ENCODE measurements around the gene DNASE2B. TPM values are rescaled to one million over a fixed set of nuclear protein-coding genes. Genes with fewer than 3 reads are reported as not detected.
"Not testable (repeated sequence)": the region's sequence is repeated elsewhere in the genome, so short reads cannot be mapped to it uniquely, and the experiment has no call there.

Gene DNASE2B
- total RNA-seq, 1 experiment from 2014 or later: not detected

DNA sequence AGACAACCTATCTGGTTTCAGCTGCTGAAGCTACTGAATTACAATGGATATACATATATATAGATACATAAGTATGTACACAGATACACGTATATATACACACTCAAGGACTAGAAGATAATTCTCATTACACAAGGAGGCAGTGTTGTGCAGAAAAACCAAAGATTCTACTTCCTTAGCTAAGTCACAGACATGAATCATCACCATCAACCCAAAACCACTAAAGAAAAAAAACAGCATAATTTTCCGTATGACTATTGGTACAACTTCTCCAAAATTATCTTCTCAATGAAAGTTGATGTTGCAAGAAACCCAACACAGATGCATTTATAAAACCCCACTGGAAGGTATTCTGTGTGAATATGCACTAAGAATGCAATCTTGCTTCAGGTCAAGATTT lies 44.0 kb downstream of the DNASE2B start:
- Mint-ChIP-seq H3K4me1 (ENCODE audit: insufficient read depth, unreplicated experiment) (no peaks in the 10 kb centered on the region), H3K9me3 (ENCODE audit: unreplicated experiment) (peaks cover 14% of the 10 kb centered on the region), H3K36me3 (ENCODE audit: insufficient read depth, unreplicated experiment) (no peaks in the 10 kb centered on the region), H3K4me3 (ENCODE audit: unreplicated experiment) (no peak overlapping the region), H3K27me3 (ENCODE audit: insufficient read depth, unreplicated experiment) (no peaks in the 10 kb centered on the region), H3K27ac (ENCODE audit: low read depth, unreplicated experiment) (no peak overlapping the region)
- ChIA-PET CTCF (interaction anchor here (0.6 to 12.2 kb wide), 37 partner anchors 8 to 702 kb away, joined by 3 to 121 read pairs (median 4); partner anchors contain the start of genes PRKACB and RPF1), POLR2A (interaction anchor here (0.7 to 1.3 kb wide), 4 partner anchors 22 to 162 kb away, joined by 3 to 6 read pairs (median 3); no protein-coding TSS in a partner anchor)
- TF ChIP-seq, protein P1, sequence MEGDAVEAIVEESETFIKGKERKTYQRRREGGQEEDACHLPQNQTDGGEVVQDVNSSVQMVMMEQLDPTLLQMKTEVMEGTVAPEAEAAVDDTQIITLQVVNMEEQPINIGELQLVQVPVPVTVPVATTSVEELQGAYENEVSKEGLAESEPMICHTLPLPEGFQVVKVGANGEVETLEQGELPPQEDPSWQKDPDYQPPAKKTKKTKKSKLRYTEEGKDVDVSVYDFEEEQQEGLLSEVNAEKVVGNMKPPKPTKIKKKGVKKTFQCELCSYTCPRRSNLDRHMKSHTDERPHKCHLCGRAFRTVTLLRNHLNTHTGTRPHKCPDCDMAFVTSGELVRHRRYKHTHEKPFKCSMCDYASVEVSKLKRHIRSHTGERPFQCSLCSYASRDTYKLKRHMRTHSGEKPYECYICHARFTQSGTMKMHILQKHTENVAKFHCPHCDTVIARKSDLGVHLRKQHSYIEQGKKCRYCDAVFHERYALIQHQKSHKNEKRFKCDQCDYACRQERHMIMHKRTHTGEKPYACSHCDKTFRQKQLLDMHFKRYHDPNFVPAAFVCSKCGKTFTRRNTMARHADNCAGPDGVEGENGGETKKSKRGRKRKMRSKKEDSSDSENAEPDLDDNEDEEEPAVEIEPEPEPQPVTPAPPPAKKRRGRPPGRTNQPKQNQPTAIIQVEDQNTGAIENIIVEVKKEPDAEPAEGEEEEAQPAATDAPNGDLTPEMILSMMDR (IDR thresholded peaks at IDR 0.05; ENCODE audit: unreplicated experiment): peak; percentile 39
- no TSS peak for BruUV-seq (replicated peaks)
- DNase-seq (ENCODE audit: unreplicated experiment): peak; percentile 87
- intact Hi-C loops (cut with micrococcal nuclease): loop anchor here (1.0 to 2.0 kb wide), 4 partner anchors 65 to 494 kb away; partner anchors contain the start of genes GNG5 and SPATA1

DNA sequence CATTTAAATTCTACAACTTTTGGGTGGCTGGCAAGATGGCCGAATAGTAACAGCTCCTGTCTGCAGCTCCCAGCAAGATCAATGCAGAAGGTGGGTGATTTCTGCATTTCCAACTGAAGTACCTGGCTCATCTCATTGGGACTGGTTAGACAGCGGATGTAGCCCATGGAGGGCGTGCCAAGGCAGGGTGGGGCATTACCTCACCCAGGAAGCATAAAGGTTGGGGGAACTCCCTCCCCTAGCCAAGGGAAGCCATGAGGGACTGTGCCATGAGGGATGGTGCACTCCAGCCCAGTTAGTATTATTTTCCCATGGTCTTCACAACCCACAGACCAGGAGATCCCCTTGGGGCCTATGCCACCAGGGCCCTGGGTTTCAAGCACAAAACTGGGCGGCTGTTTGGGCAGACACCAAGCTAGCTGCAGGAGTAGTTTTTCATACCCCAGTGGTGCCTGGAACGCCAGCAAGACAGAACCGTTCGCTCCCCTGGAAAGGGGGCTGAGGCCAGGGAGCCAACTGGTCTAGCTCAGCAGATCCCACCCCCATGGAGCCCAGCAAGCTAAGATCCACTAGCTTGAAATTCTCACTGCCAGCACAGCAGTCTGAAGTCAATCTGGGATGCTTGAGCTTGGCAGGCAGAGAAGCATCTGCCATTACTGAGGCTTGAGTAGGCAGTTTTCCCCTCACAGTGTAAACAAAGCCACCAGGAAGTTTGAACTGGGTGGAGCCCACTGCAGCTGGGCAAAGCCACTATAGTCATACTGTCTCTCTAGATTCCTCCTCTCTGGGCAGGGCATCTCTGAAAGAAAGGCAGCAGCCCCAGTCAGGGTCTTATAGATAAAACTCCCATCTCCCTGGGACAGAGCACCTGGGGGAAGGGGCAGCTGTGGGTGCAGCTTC lies 44.7 kb downstream of the DNASE2B start:
- DNase-seq (ENCODE audit: unreplicated experiment); BruUV-seq (replicated peaks); H3K4me3 Mint-ChIP-seq (ENCODE audit: unreplicated experiment); H3K36me3 Mint-ChIP-seq (ENCODE audit: insufficient read depth, unreplicated experiment); H3K27ac Mint-ChIP-seq (ENCODE audit: low read depth, unreplicated experiment); H3K4me1 Mint-ChIP-seq (ENCODE audit: insufficient read depth, unreplicated experiment); H3K27me3 Mint-ChIP-seq (ENCODE audit: insufficient read depth, unreplicated experiment): not testable (repeated sequence)
- peaks cover 14% of the 10 kb centered on the region for H3K9me3 Mint-ChIP-seq (ENCODE audit: unreplicated experiment)
- ChIA-PET CTCF (interaction anchor here (0.6 to 12.2 kb wide), 35 partner anchors 9 to 701 kb away, joined by 3 to 121 read pairs (median 4); partner anchors contain the start of genes PRKACB and RPF1), POLR2A (interaction anchor here (1.1 to 1.3 kb wide), 2 partner anchors 22 to 161 kb away, joined by 3 to 6 read pairs; no protein-coding TSS in a partner anchor)
- intact Hi-C loops (cut with micrococcal nuclease): loop anchor here (1.0 to 2.0 kb wide), 4 partner anchors 64 to 493 kb away; partner anchors contain the start of genes GNG5 and SPATA1

DNA sequence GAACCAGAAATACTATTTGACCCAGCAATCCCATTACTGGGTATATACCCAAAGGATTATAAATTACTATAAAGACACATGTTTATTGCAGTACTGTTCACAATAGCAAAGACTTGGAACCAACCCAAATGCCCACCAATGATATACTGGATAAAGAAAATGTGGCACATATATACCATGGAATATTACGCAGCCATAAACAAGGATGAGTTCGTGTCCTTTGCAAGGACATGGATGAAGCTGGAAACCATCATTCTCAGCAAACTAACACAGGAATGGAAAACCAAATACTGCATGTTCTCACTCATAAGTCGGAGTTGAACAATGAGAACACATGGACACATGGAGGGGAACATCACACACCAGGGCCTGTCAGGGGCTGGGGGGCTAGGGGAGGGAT lies 50.4 kb downstream of the DNASE2B start:
- BruUV-seq (replicated peaks): not testable (repeated sequence)

DNA sequence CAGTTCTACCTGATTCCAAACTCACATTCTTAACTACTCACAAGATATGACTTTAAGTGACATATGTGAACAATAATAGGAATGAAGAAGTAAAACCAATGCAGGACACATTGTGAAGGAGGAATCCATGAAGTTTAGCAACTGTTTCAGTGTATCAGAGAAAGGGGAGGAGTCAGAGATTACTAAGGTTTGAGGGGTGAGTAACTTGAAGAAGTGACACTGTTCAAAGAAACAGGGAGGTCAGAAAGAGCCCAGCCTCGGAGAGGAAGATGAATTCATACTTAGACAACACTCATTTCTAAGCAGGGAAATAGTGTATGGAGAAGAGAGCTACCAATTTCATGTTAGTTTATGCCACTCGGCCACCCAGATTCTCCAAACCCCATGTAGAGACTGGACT lies 52.6 kb downstream of the DNASE2B start:
- POLR2A ChIA-PET: no interaction called here
- intact Hi-C loops (cut with micrococcal nuclease): no loop called here
- no TSS peak for BruUV-seq (replicated peaks)
- TF ChIP-seq, protein P1 (IDR thresholded peaks at IDR 0.05; ENCODE audit: unreplicated experiment): no peak
- Mint-ChIP-seq H3K9me3 (ENCODE audit: unreplicated experiment) (peaks cover 5% of the 10 kb centered on the region), H3K27ac (ENCODE audit: low read depth, unreplicated experiment) (no peak overlapping the region), H3K4me1 (ENCODE audit: insufficient read depth, unreplicated experiment) (no peaks in the 10 kb centered on the region), H3K36me3 (ENCODE audit: insufficient read depth, unreplicated experiment) (no peaks in the 10 kb centered on the region), H3K27me3 (ENCODE audit: insufficient read depth, unreplicated experiment) (no peaks in the 10 kb centered on the region), H3K4me3 (ENCODE audit: unreplicated experiment) (no peak overlapping the region)
- CTCF ChIA-PET: interaction anchor here (0.6 to 0.7 kb wide), 2 partner anchors 15 to 256 kb away, joined by 4 to 6 read pairs; no protein-coding TSS in a partner anchor
- no peak for DNase-seq (ENCODE audit: unreplicated experiment)

More for the DNA sequence above, 50.4 kb downstream of the DNASE2B start:
- DNase-seq (ENCODE audit: unreplicated experiment); H3K27ac Mint-ChIP-seq (ENCODE audit: low read depth, unreplicated experiment); H3K36me3 Mint-ChIP-seq (ENCODE audit: insufficient read depth, unreplicated experiment); intact Hi-C loops (cut with micrococcal nuclease); H3K4me1 Mint-ChIP-seq (ENCODE audit: insufficient read depth, unreplicated experiment); H3K4me3 Mint-ChIP-seq (ENCODE audit: unreplicated experiment); H3K27me3 Mint-ChIP-seq (ENCODE audit: insufficient read depth, unreplicated experiment): not testable (repeated sequence)
- POLR2A ChIA-PET: interaction anchor here (0.7 kb wide), 1 partner anchor 31 kb away, joined by 3 read pairs; no protein-coding TSS in a partner anchor
- CTCF ChIA-PET: interaction anchor here (1.0 kb wide), 1 partner anchor 10 kb away, joined by 3 read pairs; no protein-coding TSS in a partner anchor
- peaks cover 14% of the 10 kb centered on the region for H3K9me3 Mint-ChIP-seq (ENCODE audit: unreplicated experiment)

All from MCF 10A (cell line).